Smooth muscle cell (in vitro differentiated cells): Measurements from ENCODE around the gene KBTBD13. TPM values are rescaled to one million over a fixed set of nuclear protein-coding genes. Genes with fewer than 3 reads are reported as not detected.

Source experiments
- DNase-seq: peaks from one replicate; lab custom pipeline; 2025; ENCODE audit not compliant: unreplicated experiment; lab: John Stamatoyannopoulos, UW
- H2AFZ ChIP-seq: fragments of 200-600 bp; sonication (generic); 2 replicates; pipeline ENCODE4 v1.6.0; 2016; ENCODE audit warnings: antibody characterized with exemption, low read depth, mild to moderate bottlenecking
- H3F3A ChIP-seq: fragments of 200-600 bp; sonication (generic); 2 replicates; pipeline ENCODE4 v1.6.0; 2017; ENCODE audit warnings: antibody characterized with exemption, low read depth
- H3K27ac ChIP-seq: fragments of 200-600 bp; sonication (generic); 2 replicates; pipeline ENCODE4 v1.5.1; 2016; ENCODE audit warnings: low read depth, mild to moderate bottlenecking
- H3K27me3 ChIP-seq: fragments of 200-600 bp; sonication (generic); 2 replicates; pipeline ENCODE4 v1.6.1; 2016; ENCODE audit warnings: low read depth, mild to moderate bottlenecking
- H3K36me3 ChIP-seq: fragments of 200-600 bp; sonication (generic); 2 replicates; pipeline ENCODE4 v1.5.1; 2016; ENCODE audit warnings: low read depth
- H3K4me1 ChIP-seq: fragments of 200-600 bp; sonication (generic); 2 replicates; pipeline ENCODE4 v1.5.1; 2016; ENCODE audit warnings: low read depth
- H3K4me2 ChIP-seq: fragments of 200-600 bp; sonication (generic); 2 replicates; pipeline ENCODE4 v1.6.0; 2016; ENCODE audit warnings: mild to moderate bottlenecking
- H3K4me3 ChIP-seq: fragments of 200-600 bp; sonication (generic); 2 replicates; pipeline ENCODE4 v1.5.1; 2016; ENCODE audit warnings: mild to moderate bottlenecking
- H3K79me2 ChIP-seq: fragments of 200-600 bp; sonication (generic); 2 replicates; pipeline ENCODE4 v1.6.0; 2016; ENCODE audit warnings: low read depth, mild to moderate bottlenecking
- H3K9ac ChIP-seq: fragments of 200-600 bp; sonication (generic); 2 replicates; pipeline ENCODE4 v1.6.0; 2016; ENCODE audit warnings: low read depth
- H3K9me3 ChIP-seq: fragments of 200-600 bp; sonication (generic); replicated peaks from 2 replicates; pipeline ENCODE4 v1.5.1; 2016; ENCODE audit warnings: low read depth
- H4K20me1 ChIP-seq: fragments of 200-600 bp; sonication (generic); 2 replicates; pipeline ENCODE4 v1.6.0; 2016; ENCODE audit warnings: low read depth
- CTCF ChIP-seq: fragments of 200-600 bp; sonication (generic); IDR thresholded peaks from 2 replicates; pipeline ENCODE4 v1.5.1; 2017; ENCODE audit warnings: borderline replicate concordance, mild to moderate bottlenecking, antibody characterized with exemption; ENCODE audit not compliant: insufficient read depth, poor library complexity, severe bottlenecking
- WGBS: methylation state at CpG from one replicate; pipeline ENCODE4 v1.1.7; 2016; ENCODE audit warnings: low lambda C conversion rate; 5-methylcytosine and 5-hydroxymethylcytosine counted together
- polyA plus RNA-seq: library from polyadenylated mRNA; unstranded; fragments of >200 nt; fragmentation: Nextera tagmentation; extraction: Ambion mirVana; gene quantifications from 2 replicates; pipeline ENCODE4 v1.2.1, GENCODE V29; 2016
- total RNA-seq: library from RNA; depleted of rRNA; stranded (reverse); fragments of >200 nt; gene quantifications from 2 replicates; pipeline ENCODE4 v1.2.3, GENCODE V29; 2014

The KBTBD13 gene
- total and polyA plus RNA-seq, 2 experiments from 2014 or later, result 0.11 TPM; not detected in 1

- Histone ChIP-seq H3K36me3 (no peaks in the 10 kb centered on the region), H3K9me3 (no peaks in the 10 kb centered on the region), H4K20me1 (peaks cover 4% of the 10 kb centered on the region), H3F3A (no peaks in the 10 kb centered on the region), H3K4me3 (no peak overlapping the region), H2AFZ (no peak overlapping the region), H3K79me2 (no peaks in the 10 kb centered on the region), H3K4me1 (no peaks in the 10 kb centered on the region), H3K27me3 (no peaks in the 10 kb centered on the region), H3K4me2 (no peak overlapping the region), H3K27ac (no peak overlapping the region), H3K9ac (no peak overlapping the region)
- 87% methylated on average over 9 of the region's 9 CpGs for WGBS
- no peak for TF ChIP-seq CTCF
- DNase-seq, result no peak
Observed at GRCh38 chr15:65056106-65056505, 20.4 kb upstream of the KBTBD13 start.

GRCh38 chr15:65056868-65057548 is 19.5 kb upstream of the KBTBD13 start:
- no peaks in the 10 kb centered on the region for H3K36me3 ChIP-seq
- WGBS, result 71% methylated on average over 8 of the region's 8 CpGs
- no peak overlapping the region for H3K27ac ChIP-seq
- H3K4me1 ChIP-seq, result no peaks in the 10 kb centered on the region
- H3K4me2 ChIP-seq, result no peak overlapping the region
- H2AFZ ChIP-seq, result no peak overlapping the region
- no peak overlapping the region for H3K4me3 ChIP-seq
- TF ChIP-seq CTCF, result no peak
- H3F3A ChIP-seq, result no peaks in the 10 kb centered on the region
- H3K27me3 ChIP-seq, result no peaks in the 10 kb centered on the region
- H4K20me1 ChIP-seq, result peaks cover 4% of the 10 kb centered on the region
- no peaks in the 10 kb centered on the region for H3K9me3 ChIP-seq
- no peaks in the 10 kb centered on the region for H3K79me2 ChIP-seq
- no peak for DNase-seq
- no peak overlapping the region for H3K9ac ChIP-seq

- TF ChIP-seq CTCF, result no peak
- Histone ChIP-seq H3K4me1 (no peaks in the 10 kb centered on the region), H3K4me3 (no peak overlapping the region), H3K79me2 (no peaks in the 10 kb centered on the region), H3K27me3 (no peaks in the 10 kb centered on the region), H3K27ac (no peak overlapping the region), H2AFZ (no peak overlapping the region), H3K36me3 (no peaks in the 10 kb centered on the region), H3F3A (no peaks in the 10 kb centered on the region), H3K4me2 (no peak overlapping the region), H3K9me3 (no peaks in the 10 kb centered on the region), H3K9ac (no peak overlapping the region), H4K20me1 (peaks cover 4% of the 10 kb centered on the region)
- 96% methylated on average over 8 of the region's 8 CpGs for WGBS
- DNase-seq, result no peak
Observed at GRCh38 chr15:65057549-65057940, 19.0 kb upstream of the KBTBD13 start.
